ENCODE results near the gene OGFOD1. TPM values are rescaled to one million over a fixed set of nuclear protein-coding genes. Genes with fewer than 3 reads are reported as not detected.

OGFOD1 gene
- total and polyA plus RNA-seq, 9 of the 15 experiments (the other 6 are each of a cell fraction or from before 2014, with no cell fraction given): 60.4 to 134 (median 85.8) TPM

- TF ChIP-seq ZBTB40 (IDR thresholded peaks at IDR 0.05): peak; percentile 98
- no peak for TF ChIP-seq ZBTB40 (CRISPR knock-in tag; IDR thresholded peaks at IDR 0.05)
- no peak for TF ChIP-seq ZBTB2 (IDR thresholded peaks at IDR 0.05)
- no peak; a peak in 1 of 4 replicates for TF ChIP-seq RAD21 (CRISPR knock-in tag; conservative IDR thresholded peaks at IDR 0.05 in 1 of 2, IDR thresholded peaks at IDR 0.05 in 1 of 2)
- TF ChIP-seq E2F4 (CRISPR knock-in tag; IDR thresholded peaks at IDR 0.05; ENCODE audit: low read depth): no peak
- no peak for TF ChIP-seq ARID1B (IDR thresholded peaks at IDR 0.05)
- TF ChIP-seq SAFB2 (IDR thresholded peaks at IDR 0.05; ENCODE audit: borderline replicate concordance, low read depth, low read length, severe bottlenecking): no peak
- TF ChIP-seq ZNF124 (CRISPR knock-in tag; IDR thresholded peaks at IDR 0.05): no peak
- no peak for TF ChIP-seq MXD1 (CRISPR knock-in tag; IDR thresholded peaks at IDR 0.05; ENCODE audit: borderline replicate concordance, poor library complexity, severe bottlenecking)
- no peak for TF ChIP-seq DACH1 (IDR thresholded peaks at IDR 0.05; ENCODE audit: partially characterized antibody)
- no peak; the same call in 1 of the 2 replicates for TF ChIP-seq ATF7 (IDR thresholded peaks at IDR 0.05)
Observed at GRCh38 chr16:56450986-56451752, at the start of gene OGFOD1, which contains the start of gene NUDT21 (continued).
